NCI-H2081 (cell line): ENCODE results near the gene CLN6.

Experiments used
- DNase-seq, 2 experiments: peaks; one replicate each; lab custom pipeline; 2025; lab: John Stamatoyannopoulos, UW

CLN6 gene

GRCh38 chr15:68229386-68230156, at the start of gene CLN6:
TSS of gene CLN6 (minus strand) at chr15:68229728. CDS start at chr15:68229584, 144 bp downstream.
- DNase-seq, result peak; percentile 80 to 88

GRCh38 chr15:68278595-68279405, 49.3 kb upstream of the CLN6 start:
- DNase-seq, result peak in 1 of 2 experiments; percentile 60

- DNase-seq, result no peak
Observed at GRCh38 chr15:68278345-68278594, 48.7 kb upstream of the CLN6 start.

- peak; percentile 92 to 93 for DNase-seq
Observed at GRCh38 chr15:68277603-68278344, 48.2 kb upstream of the CLN6 start, which contains the start of gene FEM1B. TSS of gene FEM1B (plus strand) at chr15:68277745. CDS start at chr15:68278418, 673 bp downstream.

- peak; percentile 39 to 76 for DNase-seq
Observed at GRCh38 chr15:68277131-68277602, 47.6 kb upstream of the CLN6 start.

- no peak for DNase-seq
Observed at GRCh38 chr15:68276668-68277067, 47.1 kb upstream of the CLN6 start.

- no peak for DNase-seq
Observed at GRCh38 chr15:68275165-68275746, 45.7 kb upstream of the CLN6 start.

- DNase-seq, result no peak
Observed at GRCh38 chr15:68274201-68274848, 44.8 kb upstream of the CLN6 start.

- no peak for DNase-seq
Observed at GRCh38 chr15:68272721-68273271, 43.3 kb upstream of the CLN6 start.

GRCh38 chr15:68271854-68272471, 42.4 kb upstream of the CLN6 start:
- DNase-seq, result no peak

GRCh38 chr15:68268405-68268804, 38.9 kb upstream of the CLN6 start:
- no peak for DNase-seq

- DNase-seq, result no peak
Observed at GRCh38 chr15:68265674-68266073, 36.1 kb upstream of the CLN6 start.

GRCh38 chr15:68265081-68265480, 35.6 kb upstream of the CLN6 start:
- no peak for DNase-seq

- no peak for DNase-seq
Observed at GRCh38 chr15:68264282-68264681, 34.8 kb upstream of the CLN6 start.

- no peak for DNase-seq
Observed at GRCh38 chr15:68262514-68263356, 33.2 kb upstream of the CLN6 start.

- DNase-seq, result no peak
Observed at GRCh38 chr15:68261980-68262379, 32.5 kb upstream of the CLN6 start.

- DNase-seq, result no peak
Observed at GRCh38 chr15:68261241-68261640, 31.7 kb upstream of the CLN6 start.

- no peak for DNase-seq
Observed at GRCh38 chr15:68259883-68260282, 30.4 kb upstream of the CLN6 start.

- no peak for DNase-seq
Observed at GRCh38 chr15:68258692-68259091, 29.2 kb upstream of the CLN6 start.
